ENCODE measurements around the gene HS1BP3.
A peak's percentile ranks its signal among the peaks of the same experiment; 100 is the strongest.

The HS1BP3 gene

GRCh38 chr2:20582600-20583221 lies 68.2 kb downstream of the HS1BP3 start:
- no peak for DNase-seq

- DNase-seq, result no peak
Measured at GRCh38 chr2:20580690-20581437, 70.0 kb downstream of the HS1BP3 start.

- no peak for DNase-seq
Measured at GRCh38 chr2:20579866-20580265, 71.0 kb downstream of the HS1BP3 start.

- no peak for DNase-seq
Measured at GRCh38 chr2:20578895-20579825, 71.7 kb downstream of the HS1BP3 start.

GRCh38 chr2:20578266-20578894 lies 72.5 kb downstream of the HS1BP3 start:
- DNase-seq, result no peak

- no peak for DNase-seq
Measured at GRCh38 chr2:20577495-20578235, 73.2 kb downstream of the HS1BP3 start.

- DNase-seq, result peak; percentile 80
Measured at GRCh38 chr2:20576598-20577115, 74.2 kb downstream of the HS1BP3 start.

GRCh38 chr2:20575935-20576597 lies 74.8 kb downstream of the HS1BP3 start:
- no peak for DNase-seq

- DNase-seq, result no peak
Measured at GRCh38 chr2:20575414-20575813, 75.5 kb downstream of the HS1BP3 start.

- no peak for DNase-seq
Measured at GRCh38 chr2:20574930-20575329, 76.0 kb downstream of the HS1BP3 start.

GRCh38 chr2:20574423-20574911 lies 76.4 kb downstream of the HS1BP3 start:
- DNase-seq, result no peak

GRCh38 chr2:20573620-20574422 lies 77.1 kb downstream of the HS1BP3 start:
- no peak for DNase-seq

GRCh38 chr2:20572221-20572620 lies 78.7 kb downstream of the HS1BP3 start:
- no peak for DNase-seq

- DNase-seq, result no peak
Measured at GRCh38 chr2:20571644-20572215, 79.2 kb downstream of the HS1BP3 start.

- DNase-seq, result no peak
Measured at GRCh38 chr2:20571231-20571630, 79.7 kb downstream of the HS1BP3 start.

GRCh38 chr2:20570249-20570648 lies 80.6 kb downstream of the HS1BP3 start:
- DNase-seq, result no peak

GRCh38 chr2:20569464-20570223 lies 81.3 kb downstream of the HS1BP3 start:
- no peak for DNase-seq

GRCh38 chr2:20568501-20569463 lies 82.1 kb downstream of the HS1BP3 start:
- DNase-seq, result peak; percentile 13

All from CD4-positive, alpha-beta T cell treated with Interleukin-17A for 1 hour (primary cell).